ENCODE measurements around the gene KLF11.
"Not testable (repeated sequence)": the region's sequence is repeated elsewhere in the genome, so short reads cannot be mapped to it uniquely, and the experiment has no call there.

The KLF11 gene

DNA sequence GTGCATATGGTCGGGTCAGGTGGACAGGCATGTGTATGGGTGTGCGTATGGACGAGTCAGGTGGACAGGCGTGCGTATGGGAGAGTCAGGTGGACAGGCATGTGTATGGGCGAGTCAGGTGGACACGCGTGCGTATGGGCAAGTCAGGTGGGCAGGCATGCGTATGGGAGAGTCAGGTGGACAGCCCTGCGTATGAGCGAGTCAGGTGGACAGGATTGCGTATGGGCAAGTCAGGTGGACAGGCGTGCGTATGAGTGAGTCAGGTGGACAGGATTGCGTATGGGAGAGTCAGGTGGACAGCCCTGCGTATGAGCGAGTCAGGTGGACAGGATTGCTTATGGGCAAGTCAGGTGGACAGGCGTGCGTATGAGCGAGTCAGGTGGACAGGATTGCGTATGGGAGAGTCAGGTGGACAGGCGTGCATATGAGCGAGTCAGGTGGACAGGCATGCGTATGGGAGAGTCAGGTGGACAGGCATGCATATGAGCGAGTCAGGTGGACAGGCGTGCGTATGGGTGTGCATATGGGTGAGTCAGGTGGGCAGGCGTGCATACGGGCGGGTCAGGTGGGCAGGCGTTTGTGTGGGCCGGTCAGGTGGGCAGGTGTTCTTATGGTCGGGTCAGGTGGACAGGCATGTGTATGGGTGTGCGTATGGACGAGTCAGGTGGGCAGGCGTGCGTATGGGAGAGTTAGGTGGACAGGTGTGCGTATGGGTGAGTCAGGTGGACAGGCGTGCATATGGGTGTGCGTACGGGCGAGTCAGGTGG, 29.5 kb upstream of the KLF11 start:
- H3K4me3 Mint-ChIP-seq; H3K27ac Mint-ChIP-seq; H3K9me3 Mint-ChIP-seq; ATAC-seq (replicated peaks); H3K36me3 Mint-ChIP-seq; DNase-seq; H3K4me1 Mint-ChIP-seq: not testable (repeated sequence)
- peaks cover 7 to 11% of the 10 kb centered on the region in 2 donors for H3K27me3 Mint-ChIP-seq

DNA sequence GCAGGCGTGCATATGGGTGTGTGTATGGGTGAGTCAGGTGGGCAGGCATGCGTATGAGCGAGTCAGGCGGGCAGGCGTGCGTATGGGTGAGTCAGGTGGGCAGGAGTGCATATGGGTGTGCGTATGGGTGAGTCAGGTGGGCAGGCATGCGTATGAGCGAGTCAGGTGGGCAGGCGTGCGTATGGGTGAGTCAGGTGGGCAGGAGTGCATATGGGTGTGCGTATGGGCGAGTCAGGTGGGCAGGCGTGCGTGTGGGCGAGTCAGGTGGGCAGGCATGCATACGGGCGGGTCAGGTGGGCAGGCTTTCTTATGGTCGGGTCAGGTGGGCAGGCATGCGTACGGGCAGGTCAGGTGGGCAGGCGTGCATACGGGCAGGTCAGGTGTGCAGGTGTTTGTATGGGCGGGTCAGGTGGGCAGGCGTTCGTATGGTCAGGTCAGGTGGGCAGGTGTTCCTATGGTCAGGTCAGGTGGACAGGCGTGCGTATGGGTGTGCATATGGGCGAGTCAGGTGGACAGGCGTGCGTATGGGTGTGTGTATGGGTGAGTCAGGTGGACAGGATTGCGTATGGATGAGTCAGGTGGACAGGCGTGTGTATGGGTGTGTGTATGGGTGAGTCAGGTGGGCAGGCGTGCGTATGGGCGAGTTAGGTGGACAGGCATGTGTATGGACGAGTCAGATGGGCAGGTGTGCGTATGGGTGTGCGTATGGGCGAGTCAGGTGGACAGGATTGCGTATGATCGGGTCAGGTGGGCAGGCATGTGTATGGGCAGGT, 28.7 kb upstream of the KLF11 start:
- ATAC-seq (replicated peaks) (no peak), DNase-seq (no peak)
- H3K9me3 Mint-ChIP-seq, result peaks cover 3% of the 10 kb centered on the region in 2 donors
- H3K27me3 Mint-ChIP-seq, result peaks cover 11 to 12% of the 10 kb centered on the region in 2 donors
- no peaks in the 10 kb centered on the region for H3K4me1 Mint-ChIP-seq
- H3K4me3 Mint-ChIP-seq, result no peak overlapping the region
- no peak overlapping the region for H3K27ac Mint-ChIP-seq
- no peaks in the 10 kb centered on the region for H3K36me3 Mint-ChIP-seq

DNA sequence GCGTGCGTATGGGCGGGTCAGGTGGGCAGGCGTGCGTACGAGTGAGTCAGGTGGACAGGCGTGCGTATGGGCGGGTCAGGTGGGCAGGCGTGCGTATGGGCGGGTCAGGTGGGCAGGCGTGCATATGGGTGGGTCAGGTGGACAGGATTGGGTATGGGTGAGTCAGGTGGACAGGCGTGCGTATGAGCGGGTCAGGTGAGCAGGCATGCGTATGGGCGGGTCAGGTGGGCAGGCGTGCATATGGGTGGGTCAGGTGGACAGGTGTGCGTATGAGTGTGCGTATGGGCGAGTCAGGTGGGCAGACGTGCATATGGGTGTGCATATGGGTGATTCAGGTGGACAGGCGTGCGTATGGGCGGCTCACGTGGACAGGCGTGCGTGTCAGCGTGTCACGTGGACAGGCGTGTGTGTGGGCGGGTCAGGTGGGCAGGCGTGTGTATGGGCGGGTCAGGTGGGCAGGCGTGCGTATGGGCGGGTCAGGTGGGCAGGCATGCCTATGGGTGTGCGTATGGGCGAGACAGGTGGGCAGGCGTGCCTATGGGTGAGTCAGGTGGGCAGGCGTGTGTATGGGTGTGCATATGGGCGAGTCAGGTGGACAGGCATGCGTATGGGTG, 27.9 kb upstream of the KLF11 start:
- H3K4me3 Mint-ChIP-seq; H3K9me3 Mint-ChIP-seq; H3K4me1 Mint-ChIP-seq; ATAC-seq (replicated peaks); H3K27ac Mint-ChIP-seq; H3K36me3 Mint-ChIP-seq; DNase-seq: not testable (repeated sequence)
- H3K27me3 Mint-ChIP-seq, result peaks cover 11 to 12% of the 10 kb centered on the region in 2 donors

DNA sequence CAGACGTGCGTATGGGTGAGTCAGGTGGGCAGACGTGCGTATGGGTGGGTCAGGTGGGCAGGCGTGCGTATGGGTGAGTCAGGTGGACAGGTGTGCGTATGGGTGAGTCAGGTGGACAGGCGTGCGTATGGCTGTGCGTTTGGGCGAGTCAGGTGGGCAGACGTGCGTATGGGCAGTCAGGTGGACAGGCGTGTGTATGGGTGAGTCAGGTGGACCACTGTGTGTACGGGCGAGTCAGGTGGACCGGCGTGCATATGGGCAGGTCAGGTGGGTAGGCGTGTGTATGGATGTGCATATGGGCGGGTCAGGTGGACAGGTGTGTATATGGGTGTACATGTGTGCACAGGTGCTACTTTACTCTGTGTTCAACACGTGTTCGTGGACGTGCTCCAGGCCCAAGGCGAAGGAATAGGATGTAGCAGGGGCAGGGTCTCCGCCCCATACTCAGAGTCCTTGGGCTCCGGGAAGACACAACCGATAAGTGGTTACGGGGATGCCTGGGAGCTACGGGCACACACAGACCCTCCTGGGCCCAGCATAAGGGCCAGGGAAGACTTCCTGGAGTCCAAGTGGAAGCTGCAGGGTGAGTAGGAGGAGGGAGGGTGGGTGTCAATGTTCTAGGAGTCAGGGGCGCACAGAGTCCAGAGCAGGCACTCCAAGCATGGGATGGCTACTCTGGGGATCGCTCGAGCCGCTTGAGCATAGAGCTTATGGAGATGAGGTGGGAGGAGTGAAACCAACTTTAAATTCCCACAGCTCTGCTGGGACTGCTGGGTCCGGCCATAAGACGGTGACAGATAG, 27.1 kb upstream of the KLF11 start:
- ATAC-seq (replicated peaks) (no peak), DNase-seq (no peak)
- H3K36me3 Mint-ChIP-seq, result no peaks in the 10 kb centered on the region
- H3K9me3 Mint-ChIP-seq, result peaks cover 3% of the 10 kb centered on the region in 2 donors
- H3K4me3 Mint-ChIP-seq, result no peak overlapping the region
- H3K27me3 Mint-ChIP-seq, result peaks cover 11 to 12% of the 10 kb centered on the region in 2 donors
- H3K27ac Mint-ChIP-seq, result no peak overlapping the region
- peaks cover 2 to 5% of the 10 kb centered on the region in 2 donors for H3K4me1 Mint-ChIP-seq

DNA sequence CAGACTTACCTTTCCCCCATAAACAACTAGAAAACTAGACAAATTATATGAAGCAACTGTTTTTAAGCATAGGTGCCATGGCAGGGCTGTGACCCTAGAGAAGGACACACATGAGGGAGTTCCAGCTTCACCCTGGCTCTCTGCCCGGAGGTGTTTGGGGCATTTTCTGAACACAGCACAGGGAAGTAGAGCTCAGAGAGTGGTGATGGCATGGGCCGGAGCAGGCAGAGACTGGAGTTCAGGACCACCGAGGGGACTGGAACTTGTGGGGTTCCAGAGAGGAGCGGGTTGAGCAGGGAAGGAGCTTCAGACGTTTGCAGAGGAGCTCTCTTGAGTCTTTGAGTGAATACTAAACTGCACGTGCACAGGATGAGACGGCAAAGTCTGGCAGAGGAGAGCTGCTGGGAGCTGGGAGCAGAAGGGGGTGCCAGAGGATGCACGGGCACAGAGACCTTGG, 26.5 kb upstream of the KLF11 start:
- H3K4me1 Mint-ChIP-seq, result peaks cover 2 to 5% of the 10 kb centered on the region in 2 donors
- H3K9me3 Mint-ChIP-seq, result peaks cover 3% of the 10 kb centered on the region in 2 donors
- no peak overlapping the region for H3K27ac Mint-ChIP-seq
- H3K36me3 Mint-ChIP-seq, result no peaks in the 10 kb centered on the region
- H3K27me3 Mint-ChIP-seq, result peaks cover 11 to 12% of the 10 kb centered on the region in 2 donors
- no peak overlapping the region for H3K4me3 Mint-ChIP-seq
- no peak for ATAC-seq (replicated peaks)
- no peak for DNase-seq

DNA sequence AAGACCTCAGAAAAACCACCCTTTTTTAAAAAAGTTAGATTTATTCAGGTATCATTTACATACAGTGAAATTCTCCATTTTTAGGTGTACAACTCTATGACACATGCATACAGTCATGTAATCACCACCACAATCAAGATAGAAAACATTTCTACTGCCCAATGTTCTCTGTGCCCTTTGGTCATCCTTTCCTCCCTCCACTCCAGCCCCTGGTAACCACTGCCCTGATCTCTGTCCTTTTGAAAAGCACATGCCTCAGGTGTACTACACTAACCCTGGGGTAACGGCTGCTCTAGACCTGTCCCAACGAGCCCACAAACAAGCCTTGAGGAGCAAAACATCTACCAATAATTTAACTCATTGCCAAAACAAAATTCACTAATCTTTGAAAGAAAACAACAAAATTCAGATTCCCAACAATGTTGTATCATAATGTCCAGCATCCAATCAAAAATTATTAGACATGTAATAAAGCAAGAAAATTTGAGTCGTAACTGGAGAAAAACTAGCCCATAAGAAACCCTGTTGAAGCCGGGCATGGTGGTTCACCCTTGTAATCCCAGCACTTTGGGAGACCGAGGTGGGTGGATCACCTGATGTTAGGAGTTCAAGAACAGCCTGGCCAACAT, 25.9 kb upstream of the KLF11 start:
- H3K4me1 Mint-ChIP-seq, result peaks cover 2 to 5% of the 10 kb centered on the region in 2 donors
- no peaks in the 10 kb centered on the region for H3K36me3 Mint-ChIP-seq
- no peak overlapping the region for H3K4me3 Mint-ChIP-seq
- H3K27me3 Mint-ChIP-seq, result peaks cover 11 to 12% of the 10 kb centered on the region in 2 donors
- H3K9me3 Mint-ChIP-seq, result peaks cover 3% of the 10 kb centered on the region in 2 donors
- DNase-seq (no peak), ATAC-seq (replicated peaks) (no peak)
- H3K27ac Mint-ChIP-seq, result no peak overlapping the region

DNA sequence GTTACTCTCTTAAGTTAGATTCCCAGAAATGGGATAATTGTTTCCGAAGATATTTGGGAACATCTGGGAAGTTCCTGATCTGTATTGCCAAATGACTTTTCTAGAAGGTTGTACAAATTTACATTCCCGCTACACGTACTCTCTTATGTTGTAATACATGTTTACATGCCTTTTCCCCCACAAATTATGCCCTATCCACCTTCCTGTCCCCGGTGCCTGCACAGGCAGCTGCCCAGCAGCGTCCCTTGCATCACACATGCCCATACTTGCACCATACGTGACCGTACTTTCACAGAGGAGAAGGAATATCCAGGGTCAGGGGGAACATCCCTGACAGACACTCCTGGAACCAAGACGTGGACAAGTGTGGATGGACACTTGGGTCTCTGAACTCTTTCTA, 24.2 kb upstream of the KLF11 start:
- Mint-ChIP-seq H3K36me3 (no peaks in the 10 kb centered on the region), H3K4me1 (peaks cover 3 to 5% of the 10 kb centered on the region in 2 donors), H3K27me3 (peaks cover 11 to 12% of the 10 kb centered on the region in 2 donors), H3K27ac (no peak overlapping the region), H3K9me3 (peaks cover 3% of the 10 kb centered on the region in 2 donors), H3K4me3 (no peak overlapping the region)
- no peak for ATAC-seq (replicated peaks)
- no peak for DNase-seq

DNA sequence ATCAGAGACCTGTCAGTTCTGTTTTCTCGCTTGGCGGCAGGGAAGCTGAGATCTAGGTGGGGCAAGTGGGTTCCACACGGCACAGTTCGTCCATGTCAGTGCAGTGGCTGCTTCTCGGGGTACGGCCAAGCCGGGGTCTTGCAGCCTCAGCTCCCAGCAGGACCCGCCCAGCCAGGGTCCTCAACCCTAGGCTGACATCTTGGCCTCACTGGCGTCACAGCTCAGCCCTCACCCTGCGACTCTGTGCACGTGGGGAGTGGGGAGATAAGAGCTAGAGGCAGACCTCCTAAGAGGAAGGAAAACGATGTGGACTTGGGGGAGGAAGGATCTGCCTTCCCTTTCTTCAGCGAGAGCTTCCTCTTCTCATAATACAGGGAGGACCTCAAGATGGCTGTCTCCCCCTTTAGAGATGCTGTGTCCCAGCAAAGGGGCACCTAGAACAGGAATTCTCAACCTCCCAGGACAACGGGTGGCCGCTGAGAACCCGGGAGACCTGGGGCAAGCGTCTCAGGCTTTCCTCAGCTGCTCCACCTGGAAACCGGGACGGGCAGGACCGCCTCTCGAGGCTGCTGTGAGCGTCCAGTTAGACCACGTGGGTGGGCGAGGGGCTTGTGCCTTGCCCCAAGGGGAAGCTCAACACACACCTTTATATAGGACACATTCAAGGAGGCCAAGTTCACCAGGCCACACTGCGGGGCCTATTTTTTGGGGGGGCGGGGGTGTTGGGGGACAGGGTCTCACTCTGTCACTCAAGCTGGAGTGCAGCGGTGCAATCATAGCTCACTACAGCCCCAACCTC, 23.5 kb upstream of the KLF11 start:
- Mint-ChIP-seq H3K27ac (no peak overlapping the region), H3K4me1 (peaks cover 3 to 5% of the 10 kb centered on the region in 2 donors), H3K4me3 (no peak overlapping the region), H3K9me3 (peaks cover 3% of the 10 kb centered on the region in 2 donors), H3K27me3 (peaks cover 11 to 12% of the 10 kb centered on the region in 2 donors), H3K36me3 (no peaks in the 10 kb centered on the region)
- DNase-seq (no peak), ATAC-seq (replicated peaks) (no peak)

DNA sequence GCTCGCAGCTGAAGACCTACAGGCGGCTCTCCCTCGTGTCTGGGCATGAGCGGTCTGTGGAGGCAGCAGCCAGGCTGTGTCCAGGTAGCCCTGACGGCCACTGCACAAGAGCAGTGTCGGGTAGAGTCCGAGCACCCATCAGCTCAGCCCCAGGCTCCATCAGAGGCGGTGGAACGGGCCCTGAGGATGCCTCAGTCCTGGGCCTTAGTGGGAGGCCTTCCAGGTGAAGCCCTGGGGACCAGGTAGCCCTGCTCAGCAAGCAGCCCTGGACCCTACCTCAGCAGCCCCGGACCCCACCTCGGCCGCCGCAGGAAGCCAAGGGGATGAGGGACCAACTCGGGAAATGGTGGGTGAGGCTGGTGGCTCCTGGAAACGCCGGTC, 21.3 kb upstream of the KLF11 start:
- H3K4me3 Mint-ChIP-seq, result no peak overlapping the region
- H3K9me3 Mint-ChIP-seq, result peaks cover 3% of the 10 kb centered on the region in 2 donors
- DNase-seq (no peak), ATAC-seq (replicated peaks) (no peak)
- peaks cover 7 to 8% of the 10 kb centered on the region in 2 donors for H3K27me3 Mint-ChIP-seq
- H3K4me1 Mint-ChIP-seq, result peaks cover 3 to 5% of the 10 kb centered on the region in 2 donors
- no peak overlapping the region for H3K27ac Mint-ChIP-seq
- H3K36me3 Mint-ChIP-seq, result no peaks in the 10 kb centered on the region

DNA sequence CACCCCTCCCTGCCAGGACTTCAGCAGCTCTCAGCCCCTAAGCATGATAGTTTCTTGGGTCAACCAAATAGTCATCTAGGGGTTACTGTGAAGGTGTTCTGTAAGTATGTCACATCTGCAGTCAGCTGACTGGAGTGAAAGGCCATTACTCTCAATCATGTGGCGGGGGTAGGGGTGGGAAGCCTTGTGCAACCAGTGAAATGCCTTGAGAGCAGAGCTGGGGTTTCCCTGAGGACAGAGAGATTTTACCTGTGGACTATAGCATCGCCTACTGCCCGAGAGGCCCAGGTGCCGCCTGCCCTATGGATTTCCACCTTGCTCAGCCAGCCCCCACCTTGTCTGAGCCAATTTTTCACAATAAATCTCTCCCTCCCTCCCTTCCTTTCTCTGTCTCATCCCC, 20.9 kb upstream of the KLF11 start:
- H3K27me3 Mint-ChIP-seq, result peaks cover 6 to 7% of the 10 kb centered on the region in 2 donors
- H3K4me1 Mint-ChIP-seq, result peaks cover 3 to 5% of the 10 kb centered on the region in 2 donors
- no peak overlapping the region for H3K4me3 Mint-ChIP-seq
- ATAC-seq (replicated peaks), result no peak
- H3K9me3 Mint-ChIP-seq, result peaks cover 1% of the 10 kb centered on the region in 2 donors
- no peak for DNase-seq
- no peak overlapping the region for H3K27ac Mint-ChIP-seq
- no peaks in the 10 kb centered on the region for H3K36me3 Mint-ChIP-seq

DNA sequence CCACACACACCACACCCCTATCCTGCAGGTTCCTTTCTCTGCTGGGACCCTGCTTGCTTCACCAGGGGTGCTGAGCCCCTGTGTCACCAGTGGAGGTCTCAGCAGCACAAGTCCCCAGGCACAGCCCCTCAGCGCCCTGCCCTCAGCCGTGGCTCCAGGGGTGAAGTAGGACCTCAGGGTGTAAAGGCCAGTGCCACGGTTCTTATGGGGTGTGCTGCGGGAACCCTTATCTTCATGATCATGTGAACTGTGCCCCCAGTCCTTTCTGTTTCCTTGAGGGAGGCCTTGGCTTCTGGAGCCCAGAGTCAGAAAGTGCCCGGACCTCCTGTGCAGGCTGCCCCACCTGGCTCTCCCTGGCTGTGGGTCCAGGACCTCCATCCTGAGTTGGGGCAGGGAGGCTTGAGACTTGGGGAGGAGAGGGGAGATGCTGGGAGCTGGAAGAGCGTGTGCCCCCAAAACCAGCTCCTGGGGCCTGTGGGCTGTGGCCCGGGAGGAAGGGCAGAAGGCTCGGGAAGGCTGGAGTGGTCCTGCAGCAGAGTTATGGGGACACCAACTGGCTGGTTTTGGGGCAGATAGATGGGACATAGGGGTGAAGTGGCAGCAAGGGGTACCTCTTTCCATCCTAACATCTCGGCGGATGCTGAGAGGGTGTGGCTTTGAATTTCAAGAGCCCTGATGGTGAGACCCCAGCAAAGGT, 20.2 kb upstream of the KLF11 start:
- peaks cover 4 to 7% of the 10 kb centered on the region in 2 donors for H3K27me3 Mint-ChIP-seq
- ATAC-seq (replicated peaks), result no peak
- no peaks in the 10 kb centered on the region for H3K36me3 Mint-ChIP-seq
- no peak for DNase-seq
- H3K9me3 Mint-ChIP-seq, result no peaks in the 10 kb centered on the region
- H3K27ac Mint-ChIP-seq, result peak overlapping the region; percentile 42
- H3K4me3 Mint-ChIP-seq, result no peak overlapping the region
- H3K4me1 Mint-ChIP-seq, result peaks cover 5% of the 10 kb centered on the region in 2 donors

DNA sequence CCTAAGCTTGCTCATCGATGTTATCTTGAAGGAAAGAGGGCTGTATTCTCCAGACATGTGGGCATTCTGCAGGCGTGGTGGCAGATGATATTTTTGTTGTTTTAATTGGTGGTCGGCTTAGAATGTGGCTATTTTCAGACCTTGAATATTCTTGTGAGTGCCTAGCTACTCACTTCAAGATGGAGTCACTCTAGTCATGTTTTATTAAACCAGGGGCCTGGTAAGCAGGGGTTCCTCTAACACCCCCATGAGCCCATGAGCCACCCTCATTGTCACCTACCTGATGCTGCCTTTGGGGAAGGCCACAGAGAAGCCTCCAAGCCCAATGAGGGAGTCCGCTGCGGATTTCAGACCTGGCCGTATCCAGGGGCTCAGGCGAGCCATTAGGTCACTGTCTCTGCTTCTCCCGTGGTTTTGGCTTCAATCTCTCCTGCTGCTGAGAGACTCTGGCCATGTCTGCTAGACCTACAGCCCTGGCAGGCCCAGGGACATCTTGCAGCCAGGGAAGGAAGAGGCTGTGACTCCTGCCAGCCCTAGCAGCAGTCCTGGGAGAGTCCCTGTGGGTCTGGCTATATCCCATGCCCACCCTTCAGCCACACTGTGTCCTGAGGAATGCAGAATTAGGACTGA, 16.3 kb upstream of the KLF11 start:
- H3K4me3 Mint-ChIP-seq, result no peak overlapping the region
- no peak for ATAC-seq (replicated peaks)
- peaks cover 26 to 37% of the 10 kb centered on the region in 2 donors for H3K4me1 Mint-ChIP-seq
- no peaks in the 10 kb centered on the region for H3K27me3 Mint-ChIP-seq
- H3K9me3 Mint-ChIP-seq, result no peaks in the 10 kb centered on the region
- no peak for DNase-seq
- no peaks in the 10 kb centered on the region for H3K36me3 Mint-ChIP-seq
- H3K27ac Mint-ChIP-seq, result peak overlapping the region; percentile 4
